IMR-90 (cell line): ENCODE data around the gene ADAM21. TPM values are rescaled to one million over a fixed set of nuclear protein-coding genes. Genes with fewer than 3 reads are reported as not detected.

ENCODE experiments used
- ATAC-seq: fragments of 200-7000 bp; cut with Tn5 transposase; 2 replicates; pipeline ENCODE4 v1.9.1; 2020; ENCODE audit warnings: low read depth, mild to moderate bottlenecking, moderate library complexity
- BruUV-seq: library from RNA; stranded (reverse); fragments of 400-500 nt; replicated peaks from 2 replicates; lab custom pipeline; 2021; lab: Mats Ljungman, UMichigan
- CTCF ChIA-PET: fragments of 300-600 bp; formaldehyde crosslinking; extraction: SDS; loops from one replicate; lab custom pipeline; 2021; ENCODE audit warnings: antibody characterized with exemption; lab: Yijun Ruan, JAX
- POLR2A ChIA-PET: fragments of 300-600 bp; sonication (Branson Sonifier 250); formaldehyde crosslinking; loops from one replicate; lab custom pipeline; 2022; ENCODE audit warnings: antibody characterized with exemption; ENCODE audit not compliant: unreplicated experiment; lab: Charles Lee
- DNase-seq: peaks from one replicate; pipeline ENCODE4 v3.0.0; 2013
- H2AFZ ChIP-seq: replicated peaks from 2 replicates; pipeline ENCODE3; 2013; ENCODE audit warnings: low read length, mild to moderate bottlenecking; ENCODE audit not compliant: poor library complexity
- H2AK5ac ChIP-seq: 2 replicates; pipeline ENCODE4 v1.6.1; 2013; ENCODE audit warnings: low read depth, low read length, inconsistent platforms
- H2AK9ac ChIP-seq: replicated peaks from 2 replicates; pipeline ENCODE3; 2013; ENCODE audit warnings: mild to moderate bottlenecking, low read depth, low read length, moderate library complexity; ENCODE audit not compliant: poor library complexity
- H2BK120ac ChIP-seq: 2 replicates; pipeline ENCODE4 v1.6.1; 2013; ENCODE audit warnings: low read depth, low read length, inconsistent platforms
- H2BK15ac ChIP-seq: 3 replicates; pipeline ENCODE4 v1.6.1; 2013; ENCODE audit warnings: low read depth, low read length, inconsistent platforms
- H2BK20ac ChIP-seq: 2 replicates; pipeline ENCODE4 v1.6.1; 2013; ENCODE audit warnings: low read depth, mild to moderate bottlenecking, inconsistent platforms, low read length, moderate library complexity
- H2BK5ac ChIP-seq: 2 replicates; pipeline ENCODE4 v1.6.1; 2013; ENCODE audit warnings: mild to moderate bottlenecking, low read depth, low read length, inconsistent platforms; ENCODE audit not compliant: poor library complexity, severe bottlenecking
- H3K14ac ChIP-seq: replicated peaks from 2 replicates; pipeline ENCODE4 v1.6.1; 2013; ENCODE audit warnings: low read depth, low read length, inconsistent platforms
- H3K18ac ChIP-seq: 2 replicates; pipeline ENCODE4 v1.6.1; 2013; ENCODE audit warnings: low read depth, low read length, control low read depth
- H3K23ac ChIP-seq: 2 replicates; pipeline ENCODE4 v1.6.1; 2013; ENCODE audit warnings: low read depth, low read length, inconsistent platforms
- H3K27ac ChIP-seq: 2 replicates; pipeline ENCODE4 v1.5.1; 2013; ENCODE audit warnings: mild to moderate bottlenecking, control low read depth, low read length; ENCODE audit not compliant: insufficient read depth
- H3K27me3 ChIP-seq: 2 replicates; pipeline ENCODE4 v1.6.1; 2013; ENCODE audit warnings: low read length; ENCODE audit not compliant: control insufficient read depth, insufficient read depth
- H3K36me3 ChIP-seq: 2 replicates; pipeline ENCODE4 v1.6.1; 2013; ENCODE audit warnings: low read length, mixed read lengths; ENCODE audit not compliant: control insufficient read depth, insufficient read depth
- H3K4ac ChIP-seq: 2 replicates; pipeline ENCODE4 v1.6.1; 2013; ENCODE audit warnings: low read depth, low read length, inconsistent platforms
- H3K4me1 ChIP-seq: 2 replicates; pipeline ENCODE4 v1.6.1; 2013; ENCODE audit warnings: low read length, mixed read lengths; ENCODE audit not compliant: control insufficient read depth, insufficient read depth
- H3K4me2 ChIP-seq: 2 replicates; pipeline ENCODE4 v1.6.1; 2013; ENCODE audit warnings: low read depth, mild to moderate bottlenecking, control low read depth, low read length, moderate library complexity
- H3K4me3 ChIP-seq: 2 replicates; pipeline ENCODE4 v1.5.1; 2013; ENCODE audit warnings: low read depth, mild to moderate bottlenecking, control low read depth, low read length, moderate library complexity; ENCODE audit not compliant: insufficient read depth
- H3K56ac ChIP-seq: 2 replicates; pipeline ENCODE4 v1.6.1; 2013; ENCODE audit warnings: low read length, inconsistent platforms; ENCODE audit not compliant: insufficient read depth; ENCODE audit errors: extremely low read depth
- H3K79me1 ChIP-seq, 2 experiments: 2 replicates each; pipeline ENCODE4 v1.6.1; 2013; ENCODE audit warnings: low read length in 2 of 2, inconsistent platforms in 1 of 2, low read depth in 1 of 2
- H3K9ac ChIP-seq: 2 replicates; pipeline ENCODE4 v1.6.1; 2013; ENCODE audit warnings: low read depth, low read length, control low read depth
- H3K9me1 ChIP-seq: 2 replicates; pipeline ENCODE4 v1.6.1; 2013; ENCODE audit warnings: low read length, inconsistent platforms; ENCODE audit not compliant: insufficient read depth
- H3K9me3 ChIP-seq: 2 replicates; pipeline ENCODE4 v1.6.1; 2013; ENCODE audit warnings: low read length; ENCODE audit not compliant: control insufficient read depth, insufficient read depth
- H4K20me1 ChIP-seq: 2 replicates; pipeline ENCODE4 v1.6.1; 2013; ENCODE audit warnings: low read length, inconsistent platforms; ENCODE audit not compliant: insufficient read depth
- H4K5ac ChIP-seq: 2 replicates; pipeline ENCODE4 v1.6.1; 2013; ENCODE audit warnings: mild to moderate bottlenecking, low read depth, low read length, control low read depth
- H4K8ac ChIP-seq, 2 experiments: 2 replicates each; pipeline ENCODE4 v1.6.1; 2013; ENCODE audit warnings: low read depth in 2 of 2, low read length in 2 of 2, control low read depth in 1 of 2, inconsistent platforms in 1 of 2
- H4K91ac ChIP-seq: 2 replicates; pipeline ENCODE4 v1.6.1; 2013; ENCODE audit warnings: low read depth, low read length, inconsistent platforms; ENCODE audit not compliant: insufficient read depth
- CEBPB ChIP-seq: IDR thresholded peaks from 2 replicates; pipeline ENCODE4 v1.6.1; 2012; ENCODE audit warnings: low read depth, low read length, improper control_type of control experiment
- FOS ChIP-seq: fragments of 150-350 bp; IDR thresholded peaks from 2 replicates; pipeline ENCODE4 v1.6.1; 2016; ENCODE audit warnings: low read depth, low read length
- WGBS, 2 experiments: methylation state at CpG; one replicate each; pipeline versions ENCODE4 v1.1.5 to v1.1.7; 2013; ENCODE audit warnings: missing lambda C conversion rate in 2 of 2; ENCODE audit not compliant: insufficient read length in 1 of 2; ENCODE audit errors: extremely low coverage in 2 of 2; 5-methylcytosine and 5-hydroxymethylcytosine counted together
- dilution Hi-C: fragments of 300-500 bp; cut with HindIII; formaldehyde crosslinking; loops from one replicate; pipeline ENCODE4 v1.14.3; 2018; ENCODE audit warnings: low sequenced_read_pairs; ENCODE audit not compliant: unreplicated experiment
- in situ Hi-C: fragments of 300-500 bp; cut with MboI; formaldehyde crosslinking; loops from 3 replicates; pipeline ENCODE4 v1.14.3; 2019; ENCODE audit warnings: low sequenced_read_pairs, inconsistent platforms, mixed read lengths
- intact Hi-C: fragments of 100-400 bp; cut with micrococcal nuclease; formaldehyde crosslinking; loops from 2 replicates; pipeline ENCODE4 v1.10.0; 2022
- polyA plus RNA-seq, 3 experiments: library from polyadenylated mRNA; depleted of rRNA; stranded (reverse); fragments of >200 nt; gene quantifications; 2 replicates each; pipeline ENCODE4 v1.2.3, GENCODE V29; 2012; ENCODE audit warnings: low replicate concordance in 1 of 3
- total RNA-seq: library from RNA; depleted of rRNA; stranded (reverse); fragments of >200 nt; gene quantifications from 2 replicates; pipeline ENCODE4 v1.2.3, GENCODE V29; 2012

Gene ADAM21
- total and polyA plus RNA-seq, 2 of the 4 experiments (the other 2 are of a cell fraction), result 0.15 to 0.36 TPM

- ATAC-seq (peak; percentile 69), DNase-seq (peak; percentile 62)
- Histone ChIP-seq H3K23ac (no peak overlapping the region), H2BK5ac (no peak overlapping the region), H2AK9ac (no peak overlapping the region), H2BK120ac (no peak overlapping the region), H3K56ac (no peak overlapping the region), H4K8ac (no peak overlapping the region), H3K4ac (no peak overlapping the region), H3K36me3 (no peaks in the 10 kb centered on the region), H3K27me3 (no peaks in the 10 kb centered on the region), H3K4me1 (no peaks in the 10 kb centered on the region), H3K9me1 (no peaks in the 10 kb centered on the region), H4K5ac (no peak overlapping the region), H2AFZ (no peak overlapping the region), H2BK15ac (no peak overlapping the region), H3K18ac (no peak overlapping the region), H3K4me3 (no peak overlapping the region), H3K9me3 (no peaks in the 10 kb centered on the region; the same call in 1 of the 2 replicates), H3K9ac (no peak overlapping the region), H3K14ac (no peak overlapping the region), H2BK20ac (no peak overlapping the region), H4K20me1 (no peaks in the 10 kb centered on the region), H3K79me1 (no peaks in the 10 kb centered on the region), H2AK5ac (no peak overlapping the region), H3K4me2 (no peak overlapping the region), H4K91ac (no peak overlapping the region), H3K27ac (no peak overlapping the region)
- intact Hi-C loops, result no loop called here
- no CpG with 5 or more reads among the region's 4 CpGs for WGBS, 2 experiments
- CTCF ChIA-PET, result no interaction called here
- POLR2A ChIA-PET, result no interaction called here
- in situ Hi-C loops, result no loop called here
- dilution Hi-C loops, result no loop called here
- no TSS peak for BruUV-seq
- TF ChIP-seq CEBPB (peak; percentile 67), FOS (no peak)
Observed at GRCh38 chr14:70448633-70449340, 3.2 kb upstream of the ADAM21 start.
